Neural cell (in vitro differentiated cells): Measurements from ENCODE around the gene PTPN3. TPM values are rescaled to one million over a fixed set of nuclear protein-coding genes. Genes with fewer than 3 reads are reported as not detected.

Source experiments
- H2AFZ ChIP-seq: fragments of 200-600, 300-800 bp; sonication (generic), shearing (Covaris generic); 2 replicates; pipeline ENCODE4 v1.6.0; 2014; ENCODE audit warnings: low read depth, mild to moderate bottlenecking, antibody characterized with exemption, low read length, moderate library complexity
- H3F3A ChIP-seq: fragments of 200-600 bp; shearing (Covaris generic); 2 replicates; pipeline ENCODE4 v1.6.1; 2016; ENCODE audit warnings: mild to moderate bottlenecking, moderate library complexity, mixed read lengths, antibody characterized with exemption, low read length; ENCODE audit not compliant: insufficient read depth, poor library complexity, severe bottlenecking
- H3K27ac ChIP-seq: fragments of 200-600, 300-800 bp; sonication (generic), shearing (Covaris generic); 2 replicates; pipeline ENCODE4 v1.5.1; 2014; ENCODE audit warnings: mild to moderate bottlenecking, low read length, moderate library complexity
- H3K27me3 ChIP-seq: fragments of 300-800, 200-600 bp; sonication (generic), shearing (Covaris generic); 2 replicates; pipeline ENCODE4 v1.6.0; 2014; ENCODE audit warnings: mild to moderate bottlenecking, low read depth, low read length, moderate library complexity; ENCODE audit not compliant: insufficient read depth
- H3K36me3 ChIP-seq: fragments of 300-800, 200-600 bp; sonication (generic), shearing (Covaris generic); 2 replicates; pipeline ENCODE4 v1.5.1; 2014; ENCODE audit warnings: mild to moderate bottlenecking, antibody characterized with exemption, low read length, moderate library complexity; ENCODE audit not compliant: insufficient read depth
- H3K4me2 ChIP-seq: fragments of 300-800, 200-600 bp; sonication (generic), shearing (Covaris generic); 2 replicates; pipeline ENCODE4 v1.6.0; 2014; ENCODE audit warnings: mild to moderate bottlenecking, low read length
- H3K4me3 ChIP-seq: fragments of 300-800, 200-600 bp; sonication (generic), shearing (Covaris generic); 2 replicates; pipeline ENCODE4 v1.5.1; 2014; ENCODE audit warnings: mild to moderate bottlenecking, low read length, moderate library complexity
- H3K79me2 ChIP-seq: fragments of 200-600 bp; shearing (Covaris generic); replicated peaks from 2 replicates; pipeline ENCODE4 v1.6.0; 2014; ENCODE audit warnings: mild to moderate bottlenecking, low read length, moderate library complexity; ENCODE audit not compliant: insufficient read depth
- H3K9ac ChIP-seq: fragments of 300-800, 200-600 bp; sonication (generic), shearing (Covaris generic); 2 replicates; pipeline ENCODE4 v1.6.1; 2016; ENCODE audit warnings: mild to moderate bottlenecking, low read length, mixed read lengths
- H3K9me2 ChIP-seq: fragments of 200-600 bp; shearing (Covaris generic); 2 replicates; pipeline ENCODE4 v1.6.1; 2016; ENCODE audit warnings: mild to moderate bottlenecking, low read length, mixed read lengths; ENCODE audit not compliant: insufficient read depth
- H3K9me3 ChIP-seq: fragments of 200-600, 300-800 bp; sonication (generic), shearing (Covaris generic); 2 replicates; pipeline ENCODE4 v1.6.1; 2016; ENCODE audit warnings: mild to moderate bottlenecking, mixed run types, low read length, moderate library complexity, mixed read lengths
- H4K20me1 ChIP-seq: fragments of 200-600 bp; shearing (Covaris generic); 2 replicates; pipeline ENCODE4 v1.6.1; 2016; ENCODE audit warnings: mild to moderate bottlenecking, mixed run types; ENCODE audit not compliant: insufficient read depth
- EP300 ChIP-seq: fragments of 450-650 bp; conservative IDR thresholded peaks from 2 replicates; pipeline ENCODE4 v1.6.1; 2014; ENCODE audit warnings: antibody characterized with exemption, mild to moderate bottlenecking, moderate library complexity; ENCODE audit not compliant: poor library complexity, severe bottlenecking
- EZH2 ChIP-seq: fragments of 200-600, 300-800 bp; shearing (Covaris generic), sonication (generic); IDR thresholded peaks from 2 replicates; pipeline ENCODE4 v1.6.1; 2014; ENCODE audit warnings: antibody characterized with exemption, low read length, borderline replicate concordance, mild to moderate bottlenecking; ENCODE audit not compliant: insufficient read depth, poor library complexity, severe bottlenecking
- MXI1 ChIP-seq: fragments of 450-650 bp; conservative IDR thresholded peaks from 2 replicates; pipeline ENCODE4 v1.6.1; 2014; ENCODE audit warnings: antibody characterized with exemption, mild to moderate bottlenecking; ENCODE audit not compliant: poor library complexity, severe bottlenecking
- POLR2AphosphoS5 ChIP-seq: IDR thresholded peaks from 2 replicates; pipeline ENCODE4 v1.6.1; 2012
- RAD21 ChIP-seq: fragments of 450-650 bp; conservative IDR thresholded peaks from 2 replicates; pipeline ENCODE4 v1.6.1; 2014; ENCODE audit warnings: antibody characterized with exemption, mild to moderate bottlenecking, moderate library complexity
- SMC3 ChIP-seq: fragments of 450-650 bp; conservative IDR thresholded peaks from 2 replicates; pipeline ENCODE4 v1.6.1; 2014; ENCODE audit warnings: antibody characterized with exemption, mild to moderate bottlenecking, moderate library complexity; ENCODE audit not compliant: poor library complexity
- TAF1 ChIP-seq: IDR thresholded peaks from 2 replicates; pipeline ENCODE4 v1.6.1; 2012; ENCODE audit warnings: low read depth
- polyA plus RNA-seq: library from polyadenylated mRNA; depleted of rRNA; stranded (reverse); fragments of >200 nt; gene quantifications from 2 replicates; pipeline ENCODE4 v1.2.3, GENCODE V29; 2014
- TF ChIP-seq, protein P1 (sequence below): IDR thresholded peaks from 2 replicates; pipeline ENCODE4 v1.6.1; 2012; ENCODE audit warnings: borderline replicate concordance
- TF ChIP-seq, protein P2 (sequence below): fragments of 450-650 bp; IDR thresholded peaks from 2 replicates; pipeline ENCODE4 v1.5.1; 2014; ENCODE audit warnings: antibody characterized with exemption, mild to moderate bottlenecking, moderate library complexity; ENCODE audit not compliant: poor library complexity, severe bottlenecking

PTPN3 gene
- polyA plus RNA-seq, 1 donor from 2014 or later: 3.8 TPM

DNA sequence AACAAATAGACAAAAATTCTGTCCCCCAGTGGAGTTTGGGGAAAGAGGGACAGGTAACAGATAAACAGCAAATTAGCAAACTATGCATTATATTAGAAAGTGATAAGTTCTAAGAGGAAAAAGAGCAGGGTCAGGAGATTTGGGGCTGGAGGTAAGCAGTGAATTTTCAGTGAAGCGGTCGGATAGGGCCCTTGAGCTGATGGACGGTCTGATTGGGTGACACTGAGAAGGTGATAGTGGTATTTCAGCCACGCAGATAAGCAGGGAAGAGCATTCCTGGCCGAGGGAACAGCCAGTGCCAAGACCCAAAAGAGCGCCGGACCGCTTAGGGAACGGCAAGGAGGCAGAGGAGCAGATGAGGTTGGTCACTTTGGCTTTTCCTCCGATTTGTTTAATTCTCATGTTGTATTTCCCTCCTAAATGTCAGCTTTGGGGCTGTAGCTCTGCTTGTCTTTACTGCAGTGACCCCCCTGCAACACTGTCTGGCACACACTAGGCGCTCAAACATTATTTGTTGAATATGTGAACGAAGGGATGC lies 1.1 kb upstream of the PTPN3 start:
- TF ChIP-seq, protein P1, sequence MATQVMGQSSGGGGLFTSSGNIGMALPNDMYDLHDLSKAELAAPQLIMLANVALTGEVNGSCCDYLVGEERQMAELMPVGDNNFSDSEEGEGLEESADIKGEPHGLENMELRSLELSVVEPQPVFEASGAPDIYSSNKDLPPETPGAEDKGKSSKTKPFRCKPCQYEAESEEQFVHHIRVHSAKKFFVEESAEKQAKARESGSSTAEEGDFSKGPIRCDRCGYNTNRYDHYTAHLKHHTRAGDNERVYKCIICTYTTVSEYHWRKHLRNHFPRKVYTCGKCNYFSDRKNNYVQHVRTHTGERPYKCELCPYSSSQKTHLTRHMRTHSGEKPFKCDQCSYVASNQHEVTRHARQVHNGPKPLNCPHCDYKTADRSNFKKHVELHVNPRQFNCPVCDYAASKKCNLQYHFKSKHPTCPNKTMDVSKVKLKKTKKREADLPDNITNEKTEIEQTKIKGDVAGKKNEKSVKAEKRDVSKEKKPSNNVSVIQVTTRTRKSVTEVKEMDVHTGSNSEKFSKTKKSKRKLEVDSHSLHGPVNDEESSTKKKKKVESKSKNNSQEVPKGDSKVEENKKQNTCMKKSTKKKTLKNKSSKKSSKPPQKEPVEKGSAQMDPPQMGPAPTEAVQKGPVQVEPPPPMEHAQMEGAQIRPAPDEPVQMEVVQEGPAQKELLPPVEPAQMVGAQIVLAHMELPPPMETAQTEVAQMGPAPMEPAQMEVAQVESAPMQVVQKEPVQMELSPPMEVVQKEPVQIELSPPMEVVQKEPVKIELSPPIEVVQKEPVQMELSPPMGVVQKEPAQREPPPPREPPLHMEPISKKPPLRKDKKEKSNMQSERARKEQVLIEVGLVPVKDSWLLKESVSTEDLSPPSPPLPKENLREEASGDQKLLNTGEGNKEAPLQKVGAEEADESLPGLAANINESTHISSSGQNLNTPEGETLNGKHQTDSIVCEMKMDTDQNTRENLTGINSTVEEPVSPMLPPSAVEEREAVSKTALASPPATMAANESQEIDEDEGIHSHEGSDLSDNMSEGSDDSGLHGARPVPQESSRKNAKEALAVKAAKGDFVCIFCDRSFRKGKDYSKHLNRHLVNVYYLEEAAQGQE: no peak
- no peak for TF ChIP-seq TAF1
- TF ChIP-seq MXI1: no peak
- no peak for TF ChIP-seq POLR2AphosphoS5
- no peak for TF ChIP-seq RAD21
- TF ChIP-seq EZH2: no peak
- no peak for TF ChIP-seq EP300
- TF ChIP-seq, protein P2, sequence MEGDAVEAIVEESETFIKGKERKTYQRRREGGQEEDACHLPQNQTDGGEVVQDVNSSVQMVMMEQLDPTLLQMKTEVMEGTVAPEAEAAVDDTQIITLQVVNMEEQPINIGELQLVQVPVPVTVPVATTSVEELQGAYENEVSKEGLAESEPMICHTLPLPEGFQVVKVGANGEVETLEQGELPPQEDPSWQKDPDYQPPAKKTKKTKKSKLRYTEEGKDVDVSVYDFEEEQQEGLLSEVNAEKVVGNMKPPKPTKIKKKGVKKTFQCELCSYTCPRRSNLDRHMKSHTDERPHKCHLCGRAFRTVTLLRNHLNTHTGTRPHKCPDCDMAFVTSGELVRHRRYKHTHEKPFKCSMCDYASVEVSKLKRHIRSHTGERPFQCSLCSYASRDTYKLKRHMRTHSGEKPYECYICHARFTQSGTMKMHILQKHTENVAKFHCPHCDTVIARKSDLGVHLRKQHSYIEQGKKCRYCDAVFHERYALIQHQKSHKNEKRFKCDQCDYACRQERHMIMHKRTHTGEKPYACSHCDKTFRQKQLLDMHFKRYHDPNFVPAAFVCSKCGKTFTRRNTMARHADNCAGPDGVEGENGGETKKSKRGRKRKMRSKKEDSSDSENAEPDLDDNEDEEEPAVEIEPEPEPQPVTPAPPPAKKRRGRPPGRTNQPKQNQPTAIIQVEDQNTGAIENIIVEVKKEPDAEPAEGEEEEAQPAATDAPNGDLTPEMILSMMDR: no peak
- TF ChIP-seq SMC3: no peak
- Histone ChIP-seq H3K27ac (no peak overlapping the region), H3F3A (no peaks in the 10 kb centered on the region), H3K27me3 (peaks cover 69% of the 10 kb centered on the region), H4K20me1 (no peaks in the 10 kb centered on the region), H3K4me3 (no peak overlapping the region), H3K79me2 (no peaks in the 10 kb centered on the region), H3K4me2 (no peak overlapping the region), H3K36me3 (no peaks in the 10 kb centered on the region), H3K9me2 (no peaks in the 10 kb centered on the region), H3K9ac (no peak overlapping the region), H2AFZ (no peak overlapping the region), H3K9me3 (peaks cover 3% of the 10 kb centered on the region)

DNA sequence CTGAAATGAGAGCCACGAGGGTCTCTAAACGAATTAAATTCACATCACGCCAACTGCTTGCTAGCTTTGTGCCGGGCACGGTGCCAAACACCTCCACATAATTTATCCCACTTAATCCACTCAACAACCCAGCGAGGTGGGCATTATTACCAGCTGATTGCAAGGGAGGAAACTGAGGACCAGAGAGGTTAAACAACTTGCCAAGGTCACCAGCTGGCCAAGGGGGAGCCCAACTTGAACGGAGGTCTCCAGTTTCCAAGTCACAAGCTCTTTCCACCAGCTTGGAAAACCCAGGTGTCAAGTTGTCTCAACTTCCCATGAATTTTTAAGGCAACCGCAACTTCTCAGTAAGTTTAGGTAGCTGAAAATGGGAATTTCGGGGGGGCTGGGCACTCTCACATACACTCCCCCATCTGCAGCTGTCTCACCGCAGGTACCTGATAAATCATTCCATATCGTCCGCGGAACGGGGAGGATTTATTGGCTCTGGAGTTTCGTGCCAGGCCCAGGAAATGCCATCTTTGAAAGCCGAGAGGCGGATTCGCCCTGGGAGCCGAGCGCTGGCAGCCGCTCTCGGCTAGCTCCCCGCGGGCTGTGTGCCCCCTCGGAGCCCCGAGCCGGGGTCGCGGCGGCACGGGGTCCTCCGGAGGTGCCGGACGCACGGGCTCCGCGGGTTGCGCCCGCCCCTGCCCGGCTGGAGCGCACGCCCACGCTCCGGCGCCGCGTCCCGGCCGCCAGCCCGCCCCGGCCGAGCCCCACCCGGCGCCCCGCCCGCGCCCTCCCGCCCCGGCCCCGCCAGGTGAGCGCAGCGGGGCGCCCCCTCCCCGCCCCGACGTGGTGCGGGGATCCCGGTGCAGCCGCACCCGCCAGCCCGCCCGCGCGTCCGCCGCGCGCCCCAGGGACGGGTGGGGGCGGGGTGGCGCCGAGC lies 617 bp downstream of the PTPN3 start:
- no peaks in the 10 kb centered on the region for H3K36me3 ChIP-seq
- TF ChIP-seq RAD21 (no peak), SMC3 (no peak), MXI1 (no peak), POLR2AphosphoS5 (no peak), EZH2 (no peak), EP300 (no peak), TAF1 (no peak)
- TF ChIP-seq, protein P1: no peak
- TF ChIP-seq, protein P2: no peak
- H3K9me3 ChIP-seq: peaks cover 3% of the 10 kb centered on the region
- H4K20me1 ChIP-seq: no peaks in the 10 kb centered on the region
- H2AFZ ChIP-seq: no peak overlapping the region
- H3K4me2 ChIP-seq: no peak overlapping the region
- no peak overlapping the region for H3K27ac ChIP-seq
- H3K9me2 ChIP-seq: no peaks in the 10 kb centered on the region
- H3K9ac ChIP-seq: no peak overlapping the region
- H3K4me3 ChIP-seq: peak overlapping the region; percentile 63
- no peaks in the 10 kb centered on the region for H3K79me2 ChIP-seq
- H3F3A ChIP-seq: no peaks in the 10 kb centered on the region
- peaks cover 69% of the 10 kb centered on the region for H3K27me3 ChIP-seq
